IMR-90 (cell line): Measurements from ENCODE around the gene DRAXIN.

Source experiments
- CEBPB ChIP-seq: IDR thresholded peaks from 2 replicates; pipeline ENCODE4 v1.6.1; 2012; ENCODE audit warnings: low read depth, low read length, improper control_type of control experiment
- CHD1 ChIP-seq: IDR thresholded peaks from 2 replicates; pipeline ENCODE4 v1.6.1; 2012; ENCODE audit warnings: low read depth, low read length, improper control_type of control experiment
- FOS ChIP-seq: fragments of 150-350 bp; IDR thresholded peaks from 2 replicates; pipeline ENCODE4 v1.6.1; 2016; ENCODE audit warnings: low read depth, low read length
- MAFK ChIP-seq: IDR thresholded peaks from 2 replicates; pipeline ENCODE4 v1.6.1; 2012; ENCODE audit warnings: low read depth, low read length, improper control_type of control experiment
- MAZ ChIP-seq: IDR thresholded peaks from 2 replicates; pipeline ENCODE4 v1.6.1; 2012; ENCODE audit warnings: low read depth, mild to moderate bottlenecking, low read length, improper control_type of control experiment, moderate library complexity, borderline replicate concordance
- MXI1 ChIP-seq: IDR thresholded peaks from 2 replicates; pipeline ENCODE4 v1.6.1; 2012; ENCODE audit warnings: low read depth, mild to moderate bottlenecking, low read length, moderate library complexity, borderline replicate concordance
- POLR2A ChIP-seq: IDR thresholded peaks from 2 replicates; pipeline ENCODE4 v1.6.1; 2012; ENCODE audit warnings: mild to moderate bottlenecking, low read depth, low read length
- RAD21 ChIP-seq: IDR thresholded peaks from 2 replicates; pipeline ENCODE4 v1.6.1; 2012; ENCODE audit warnings: low read length, improper control_type of control experiment
- RCOR1 ChIP-seq: IDR thresholded peaks from 2 replicates; pipeline ENCODE4 v1.6.1; 2012; ENCODE audit warnings: mild to moderate bottlenecking, low read length, improper control_type of control experiment; ENCODE audit not compliant: insufficient replicate concordance
- RFX5 ChIP-seq: IDR thresholded peaks from 2 replicates; pipeline ENCODE4 v1.8.0; 2012; ENCODE audit warnings: low read depth, mild to moderate bottlenecking, low read length, moderate library complexity
- SMC3 ChIP-seq: fragments of 150-350 bp; IDR thresholded peaks from 2 replicates; pipeline ENCODE4 v1.6.1; 2016; ENCODE audit warnings: low read depth, mild to moderate bottlenecking, antibody characterized with exemption, low read length, moderate library complexity
- TF ChIP-seq, protein P1 (sequence below): conservative IDR thresholded peaks from 2 replicates; pipeline ENCODE4 v1.5.1; 2012; ENCODE audit warnings: mild to moderate bottlenecking, low read depth, low read length, improper control_type of control experiment
- TF ChIP-seq, protein P2 (sequence below): fragments of 150-350 bp; IDR thresholded peaks from 2 replicates; pipeline ENCODE4 v1.6.1; 2017; ENCODE audit warnings: mild to moderate bottlenecking, antibody characterized with exemption, low read length, low read depth
- TF ChIP-seq, protein P3 (sequence below): fragments of 150-350 bp; IDR thresholded peaks from 2 replicates; pipeline ENCODE4 v1.6.1; 2016; ENCODE audit warnings: low read depth, mild to moderate bottlenecking, low read length, moderate library complexity, borderline replicate concordance

DNA sequence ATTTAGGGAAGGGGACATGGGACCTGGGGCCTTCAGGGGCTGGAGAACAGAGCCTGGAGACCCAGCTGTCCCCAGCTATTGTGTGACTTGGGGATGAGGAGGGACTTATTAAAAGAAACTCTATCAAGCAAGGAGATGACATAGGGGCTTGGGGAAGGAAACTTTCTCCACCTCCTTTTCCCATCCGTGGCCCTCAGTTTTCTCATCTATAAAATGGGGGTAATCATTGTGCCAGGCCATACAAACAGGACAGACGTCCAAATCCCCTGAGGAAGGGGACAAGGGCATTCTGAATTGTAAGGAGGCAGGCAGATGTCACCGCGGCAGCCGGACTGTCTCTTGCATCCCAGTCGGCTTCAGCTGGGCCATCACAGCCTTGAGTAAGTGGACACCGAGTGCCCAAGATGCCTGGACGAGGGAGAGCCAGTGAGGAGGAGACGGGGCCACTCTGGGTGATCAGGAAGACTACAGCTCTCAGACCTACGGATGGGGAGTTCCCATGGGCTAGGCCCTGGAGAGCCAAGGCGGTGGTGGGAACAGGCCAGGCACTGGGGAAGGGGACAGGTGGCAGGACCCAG is 39.2 kb upstream of the DRAXIN start:
- TF ChIP-seq, protein P1, sequence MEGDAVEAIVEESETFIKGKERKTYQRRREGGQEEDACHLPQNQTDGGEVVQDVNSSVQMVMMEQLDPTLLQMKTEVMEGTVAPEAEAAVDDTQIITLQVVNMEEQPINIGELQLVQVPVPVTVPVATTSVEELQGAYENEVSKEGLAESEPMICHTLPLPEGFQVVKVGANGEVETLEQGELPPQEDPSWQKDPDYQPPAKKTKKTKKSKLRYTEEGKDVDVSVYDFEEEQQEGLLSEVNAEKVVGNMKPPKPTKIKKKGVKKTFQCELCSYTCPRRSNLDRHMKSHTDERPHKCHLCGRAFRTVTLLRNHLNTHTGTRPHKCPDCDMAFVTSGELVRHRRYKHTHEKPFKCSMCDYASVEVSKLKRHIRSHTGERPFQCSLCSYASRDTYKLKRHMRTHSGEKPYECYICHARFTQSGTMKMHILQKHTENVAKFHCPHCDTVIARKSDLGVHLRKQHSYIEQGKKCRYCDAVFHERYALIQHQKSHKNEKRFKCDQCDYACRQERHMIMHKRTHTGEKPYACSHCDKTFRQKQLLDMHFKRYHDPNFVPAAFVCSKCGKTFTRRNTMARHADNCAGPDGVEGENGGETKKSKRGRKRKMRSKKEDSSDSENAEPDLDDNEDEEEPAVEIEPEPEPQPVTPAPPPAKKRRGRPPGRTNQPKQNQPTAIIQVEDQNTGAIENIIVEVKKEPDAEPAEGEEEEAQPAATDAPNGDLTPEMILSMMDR: no peak
- TF ChIP-seq RFX5 (no peak), POLR2A (no peak), RCOR1 (no peak), FOS (no peak), RAD21 (no peak), CHD1 (no peak), MAFK (no peak), MXI1 (no peak), SMC3 (no peak), MAZ (no peak), CEBPB (no peak)
- TF ChIP-seq, protein P2, sequence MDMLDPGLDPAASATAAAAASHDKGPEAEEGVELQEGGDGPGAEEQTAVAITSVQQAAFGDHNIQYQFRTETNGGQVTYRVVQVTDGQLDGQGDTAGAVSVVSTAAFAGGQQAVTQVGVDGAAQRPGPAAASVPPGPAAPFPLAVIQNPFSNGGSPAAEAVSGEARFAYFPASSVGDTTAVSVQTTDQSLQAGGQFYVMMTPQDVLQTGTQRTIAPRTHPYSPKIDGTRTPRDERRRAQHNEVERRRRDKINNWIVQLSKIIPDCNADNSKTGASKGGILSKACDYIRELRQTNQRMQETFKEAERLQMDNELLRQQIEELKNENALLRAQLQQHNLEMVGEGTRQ: no peak
- TF ChIP-seq, protein P3, sequence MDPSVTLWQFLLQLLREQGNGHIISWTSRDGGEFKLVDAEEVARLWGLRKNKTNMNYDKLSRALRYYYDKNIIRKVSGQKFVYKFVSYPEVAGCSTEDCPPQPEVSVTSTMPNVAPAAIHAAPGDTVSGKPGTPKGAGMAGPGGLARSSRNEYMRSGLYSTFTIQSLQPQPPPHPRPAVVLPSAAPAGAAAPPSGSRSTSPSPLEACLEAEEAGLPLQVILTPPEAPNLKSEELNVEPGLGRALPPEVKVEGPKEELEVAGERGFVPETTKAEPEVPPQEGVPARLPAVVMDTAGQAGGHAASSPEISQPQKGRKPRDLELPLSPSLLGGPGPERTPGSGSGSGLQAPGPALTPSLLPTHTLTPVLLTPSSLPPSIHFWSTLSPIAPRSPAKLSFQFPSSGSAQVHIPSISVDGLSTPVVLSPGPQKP: no peak
